Glomerular visceral epithelial cell (primary cell): ENCODE measurements around the gene BIRC5.

Source experiments
- DNase-seq: peaks from one replicate; pipeline ENCODE4 v3.0.0-alpha.2; 2016; ENCODE audit errors: extremely low spot score

Gene BIRC5

DNA sequence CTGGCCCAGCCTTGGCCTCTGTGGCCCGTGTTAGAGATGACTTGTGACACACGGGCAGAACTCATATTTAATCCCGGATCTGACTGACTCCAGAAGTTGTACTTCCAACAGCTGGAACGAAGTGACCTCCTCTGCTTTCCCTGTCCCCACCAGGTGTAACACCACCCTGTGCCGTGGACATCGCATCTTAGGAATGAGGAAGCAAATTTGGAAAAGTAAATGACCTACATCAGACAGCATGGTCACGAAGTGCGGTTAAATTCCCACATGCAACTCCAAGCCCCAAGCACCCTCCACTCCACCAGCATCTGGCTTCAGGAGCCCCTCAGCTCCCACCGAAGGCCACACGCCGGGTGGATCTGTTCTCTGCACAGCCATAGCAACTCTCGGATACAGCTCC, 30.1 kb upstream of the BIRC5 start:
- no peak for DNase-seq

- DNase-seq: no peak
Observed at GRCh38 chr17:78184351-78184750, 29.7 kb upstream of the BIRC5 start.

DNA sequence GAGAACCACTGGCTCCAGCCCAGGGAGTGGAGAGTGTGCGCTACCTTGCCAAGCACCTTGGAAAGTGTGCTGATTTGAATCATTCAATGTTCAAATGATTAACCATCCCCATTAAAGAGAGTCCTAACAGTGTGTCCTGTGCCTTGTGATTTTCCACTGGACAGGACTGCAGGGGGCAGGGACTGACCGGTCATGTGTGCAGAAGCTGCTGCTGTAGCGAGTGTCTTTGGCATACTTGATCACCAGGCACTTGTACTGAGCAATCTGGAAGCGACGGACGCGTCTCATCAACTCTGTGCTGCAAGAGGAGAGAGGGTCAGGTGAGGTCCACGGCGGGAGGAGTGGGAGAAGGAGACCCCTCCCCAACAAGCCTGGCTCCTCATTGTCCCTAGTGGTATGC, 29.2 kb upstream of the BIRC5 start:
- peak; percentile 30 for DNase-seq

DNA sequence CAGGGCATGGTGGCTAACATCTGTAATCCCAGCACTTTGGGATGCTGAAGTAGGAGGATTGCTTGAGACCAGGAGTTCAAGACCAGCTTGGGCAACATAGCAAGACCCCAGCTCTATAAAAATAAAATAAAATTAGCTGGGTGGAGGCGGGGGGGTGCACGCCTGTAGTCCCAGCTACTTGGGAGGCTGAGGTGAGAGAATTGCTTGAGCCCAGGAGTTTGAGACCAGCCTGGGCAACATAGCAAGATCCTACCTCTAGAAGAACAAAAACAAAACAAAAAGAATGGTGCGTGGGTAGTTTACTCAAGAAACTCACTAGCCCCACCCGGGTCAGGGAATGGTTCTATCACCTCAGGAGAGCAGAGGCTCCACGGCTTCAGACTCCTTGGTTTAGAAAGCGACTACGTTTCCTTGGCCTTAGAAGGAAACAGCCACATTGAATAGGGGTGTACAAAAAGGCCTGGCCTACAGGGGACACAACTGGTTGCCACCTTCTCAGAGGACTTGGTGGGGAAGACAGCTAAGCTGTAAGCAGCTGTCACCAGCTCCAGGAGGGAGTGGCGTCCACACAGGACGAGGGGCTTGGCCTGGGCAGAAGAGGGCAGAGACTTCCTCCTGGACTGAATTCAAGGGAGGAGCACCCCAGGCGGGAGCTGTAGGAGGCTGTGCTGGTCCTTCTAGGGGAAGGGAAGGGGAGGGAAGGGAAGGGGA, 27.9 kb upstream of the BIRC5 start:
- peak; percentile 74 for DNase-seq

DNA sequence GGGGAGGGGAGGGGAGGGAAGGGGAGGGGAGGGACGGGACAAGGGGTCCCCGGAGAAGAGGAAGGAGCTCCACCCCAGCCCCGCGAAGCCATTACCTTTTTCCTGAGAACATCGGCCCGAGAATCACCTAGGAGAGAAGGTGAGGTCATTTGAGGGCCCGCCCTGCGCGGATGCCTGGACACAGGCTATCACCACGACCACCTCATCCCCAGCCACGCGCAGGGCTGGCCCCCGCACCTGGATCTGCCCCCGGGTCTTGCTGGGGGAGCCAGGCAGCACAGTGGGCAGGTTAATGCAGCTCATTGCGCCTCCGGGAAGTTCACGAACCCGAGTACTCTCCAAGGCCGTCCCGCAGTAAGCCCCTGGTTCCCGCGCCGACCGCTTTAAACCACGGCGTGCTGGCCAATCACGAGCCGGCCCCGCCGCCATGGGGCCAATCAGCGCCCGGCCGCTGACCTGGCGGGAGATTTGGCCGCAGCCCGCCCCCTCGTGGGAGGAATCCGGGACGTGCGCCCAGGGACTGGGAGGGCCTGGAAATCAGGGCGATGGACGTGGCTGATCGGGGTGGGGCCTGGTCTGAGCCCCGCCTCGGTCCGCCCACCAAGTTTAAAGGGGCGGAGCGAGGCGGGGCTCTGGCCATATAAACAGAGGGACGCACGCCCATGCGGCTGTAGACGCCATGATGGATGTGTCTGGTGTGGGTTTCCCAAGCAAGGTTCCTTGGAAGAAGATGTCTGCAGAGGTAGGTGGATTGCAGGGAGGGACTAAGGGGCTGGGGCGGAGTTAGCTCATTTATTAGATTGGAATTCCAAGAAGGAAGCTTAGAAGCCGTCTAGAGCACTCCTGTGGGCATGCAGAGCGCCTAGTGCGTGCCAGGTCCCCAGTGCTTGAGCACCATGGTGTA, 27.1 kb upstream of the BIRC5 start, which contains the start of the genes AFMID and TK1:
Gene AFMID (plus strand): TSS at position 671 of the 904 bp plus-strand sequence. CDS start 9 bp downstream, at position 680.
Gene TK1 (minus strand): TSS at position 361 of the 904 bp plus-strand sequence. CDS start 58 bp downstream, at position 303.
- DNase-seq: peak; percentile 99

DNA sequence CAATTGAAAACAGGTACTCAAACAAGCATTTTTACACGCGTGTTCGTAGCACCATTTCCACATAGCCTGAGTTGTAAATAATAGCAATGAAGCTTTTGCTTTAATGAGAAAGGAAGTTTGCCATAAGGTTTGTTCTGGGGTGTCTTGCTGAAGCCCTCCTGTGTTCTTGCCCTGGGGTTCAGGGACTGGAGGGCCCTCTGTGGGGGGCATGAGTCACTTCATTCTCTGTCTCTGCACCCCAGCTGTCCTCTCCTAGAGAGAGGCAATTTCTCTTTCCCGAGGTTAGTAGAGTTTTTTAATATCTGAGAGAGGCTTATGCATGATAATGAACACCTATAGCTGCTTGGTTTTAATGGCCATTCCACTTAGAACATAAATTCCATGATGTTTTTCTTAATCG, 17.3 kb upstream of the BIRC5 start:
- DNase-seq: no peak

DNA sequence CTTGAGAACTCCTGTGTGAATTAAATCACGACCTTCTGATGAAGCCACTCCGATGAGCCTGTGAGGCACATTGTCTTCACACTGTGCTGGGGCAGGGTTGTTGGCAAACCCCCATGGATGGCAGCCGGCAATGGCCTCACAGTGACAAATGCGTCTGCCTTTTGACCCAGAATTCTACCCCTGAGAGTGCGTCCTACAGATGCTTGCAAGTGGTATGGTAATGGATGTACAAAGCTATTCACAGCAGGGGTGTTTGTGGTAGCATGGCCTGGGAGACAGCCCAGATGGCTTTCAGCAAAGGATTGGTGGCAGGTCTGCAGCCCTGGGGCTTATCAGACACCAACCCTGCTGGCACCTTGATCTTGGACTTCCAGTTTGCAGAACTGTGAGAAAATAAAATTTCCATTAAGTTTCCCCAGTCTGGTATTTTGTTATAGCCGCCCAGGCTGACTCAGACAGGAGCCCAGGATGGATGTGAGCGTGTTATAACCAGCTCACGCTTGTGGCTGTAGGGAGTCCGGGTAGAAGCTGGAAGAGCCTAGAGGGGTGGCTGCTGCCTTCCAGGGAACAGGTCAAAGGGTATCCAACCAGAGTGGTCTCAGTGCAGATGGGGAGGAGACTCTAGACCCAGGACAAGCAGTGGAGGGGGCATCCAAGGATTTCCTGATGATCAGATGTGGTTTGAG, 16.8 kb upstream of the BIRC5 start:
- DNase-seq: no peak

DNA sequence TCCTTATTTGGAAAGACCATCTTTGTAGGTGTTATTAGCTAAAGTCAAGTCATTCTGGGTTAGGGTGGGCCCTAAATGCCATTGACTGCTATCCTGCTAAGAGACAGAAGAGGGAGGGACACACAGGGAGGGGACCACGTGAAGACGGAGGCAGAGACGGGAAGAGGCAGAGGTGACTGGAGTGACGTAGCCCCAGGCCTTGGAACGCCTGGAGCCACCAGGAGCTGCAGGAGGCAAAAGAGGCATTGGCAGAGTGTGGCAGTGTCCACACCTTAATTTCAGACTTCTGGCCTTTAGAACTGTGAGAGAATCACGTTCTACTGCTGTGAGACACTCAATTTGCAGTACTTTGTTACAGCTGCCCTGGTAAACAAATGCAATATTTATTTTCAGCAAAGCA, 13.6 kb upstream of the BIRC5 start:
- DNase-seq: no peak

- no peak for DNase-seq
Observed at GRCh38 chr17:78202666-78203065, 11.4 kb upstream of the BIRC5 start.

DNA sequence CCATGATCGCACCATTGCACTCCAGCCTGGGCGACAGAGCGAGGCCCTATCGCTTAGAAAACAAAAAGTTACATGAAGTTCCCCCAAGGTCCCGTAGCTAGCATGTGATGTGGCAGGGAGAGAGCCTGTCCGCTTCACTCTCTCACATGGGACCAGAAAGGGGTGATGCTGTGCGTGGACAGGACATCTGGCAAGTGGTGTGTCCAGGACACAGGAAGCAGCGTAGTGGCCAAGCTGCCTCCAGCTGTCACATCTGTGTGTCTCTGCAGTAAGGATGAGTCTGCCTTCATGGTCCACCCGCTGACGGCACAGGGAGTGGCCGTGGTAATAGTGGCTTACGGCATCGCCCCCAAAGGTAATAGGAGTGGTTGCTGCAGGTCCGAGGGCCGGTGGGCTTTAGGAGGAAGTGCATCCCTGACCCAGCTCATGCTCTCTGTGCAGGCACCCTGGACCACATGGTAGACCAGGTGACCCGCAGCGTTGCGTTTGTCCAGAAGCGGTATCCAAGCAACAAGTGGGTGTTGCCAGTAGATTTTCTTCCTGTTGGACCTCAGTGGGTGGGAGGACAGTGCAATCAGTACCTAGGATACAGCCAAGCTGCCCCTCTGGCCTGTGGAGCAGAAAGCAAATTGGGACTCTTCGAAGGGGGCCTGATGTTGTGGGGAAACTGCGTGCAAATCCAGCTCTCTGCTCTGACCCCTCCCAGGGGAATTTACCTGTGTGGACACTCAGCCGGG, 9.5 kb upstream of the BIRC5 start:
- DNase-seq: no peak

DNA sequence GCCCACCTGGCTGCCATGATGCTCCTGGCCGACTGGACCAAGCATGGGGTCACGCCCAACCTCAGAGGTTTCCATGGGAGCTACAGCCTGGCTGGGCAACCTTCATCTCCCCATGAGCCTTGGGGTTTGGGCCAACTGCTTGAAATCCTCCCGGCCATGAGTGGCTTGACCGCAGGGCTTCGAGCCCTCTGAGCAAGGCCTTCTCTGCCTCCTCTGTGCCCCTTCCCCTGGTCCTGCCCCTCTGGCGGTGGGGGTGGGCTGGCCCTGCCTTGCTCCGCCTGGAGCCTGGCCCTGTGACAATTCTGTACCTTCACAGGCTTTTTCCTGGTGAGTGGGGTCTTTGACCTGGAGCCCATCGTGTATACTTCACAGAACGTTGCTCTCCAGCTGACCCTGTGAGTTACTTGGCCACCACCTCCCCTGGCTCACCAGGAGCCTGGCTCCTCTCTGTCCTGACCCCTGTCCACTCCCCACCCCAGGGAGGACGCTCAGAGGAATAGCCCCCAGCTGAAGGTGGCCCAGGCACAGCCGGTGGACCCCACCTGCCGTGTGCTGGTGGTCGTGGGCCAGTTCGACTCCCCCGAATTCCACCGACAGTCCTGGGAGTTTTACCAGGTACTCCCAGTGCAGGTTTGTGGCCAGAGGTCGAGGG, 8.8 kb upstream of the BIRC5 start:
- DNase-seq: no peak

DNA sequence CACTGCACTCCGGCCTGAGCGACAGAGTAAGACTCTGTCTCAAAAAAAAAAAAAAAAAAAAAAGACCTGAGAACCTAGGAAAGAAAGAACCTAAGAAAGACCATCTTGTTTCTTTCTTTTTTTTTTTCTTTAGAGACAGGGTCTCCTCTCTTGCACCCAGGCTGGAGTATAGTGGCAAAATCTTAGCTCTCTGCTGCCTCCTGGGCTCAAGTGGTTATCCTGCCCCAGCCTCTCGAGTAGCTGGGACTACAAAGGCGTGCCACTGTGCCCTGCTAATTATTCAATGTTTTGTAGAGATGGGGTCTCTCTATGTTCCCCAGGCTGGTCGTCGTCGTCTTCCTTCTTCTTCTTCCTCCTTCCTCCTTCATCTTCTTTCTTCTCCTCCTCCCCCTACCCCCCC, 7.8 kb upstream of the BIRC5 start:
- DNase-seq: no peak

DNA sequence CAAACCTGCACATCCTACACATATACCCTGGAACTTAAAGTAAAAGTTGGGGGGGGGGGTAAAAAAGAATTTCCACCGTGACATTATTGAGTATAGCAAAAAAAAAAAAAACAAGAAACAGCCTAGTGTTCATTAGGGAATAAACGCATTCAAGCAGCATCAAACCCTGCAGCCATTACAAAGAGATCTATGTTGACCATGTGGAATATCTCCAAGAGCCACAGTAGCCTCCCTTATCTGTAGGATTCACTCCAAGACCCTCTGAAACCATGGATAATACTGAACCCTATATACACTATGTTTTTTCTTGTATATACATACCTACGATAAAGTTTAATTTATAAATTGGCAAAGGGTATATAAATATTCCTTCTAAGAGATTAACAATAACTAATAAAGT, 5.6 kb upstream of the BIRC5 start:
- DNase-seq: no peak

- no peak for DNase-seq
Observed at GRCh38 chr17:78210111-78210510, 3.9 kb upstream of the BIRC5 start.

- DNase-seq: no peak
Observed at GRCh38 chr17:78211032-78211431, 3.0 kb upstream of the BIRC5 start.

DNA sequence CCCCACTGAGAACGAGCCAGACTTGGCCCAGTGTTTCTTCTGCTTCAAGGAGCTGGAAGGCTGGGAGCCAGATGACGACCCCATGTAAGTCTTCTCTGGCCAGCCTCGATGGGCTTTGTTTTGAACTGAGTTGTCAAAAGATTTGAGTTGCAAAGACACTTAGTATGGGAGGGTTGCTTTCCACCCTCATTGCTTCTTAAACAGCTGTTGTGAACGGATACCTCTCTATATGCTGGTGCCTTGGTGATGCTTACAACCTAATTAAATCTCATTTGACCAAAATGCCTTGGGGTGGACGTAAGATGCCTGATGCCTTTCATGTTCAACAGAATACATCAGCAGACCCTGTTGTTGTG, 631 bp downstream of the BIRC5 start:
- DNase-seq: peak; percentile 18

GRCh38 chr17:78219396-78220150, 5.5 kb downstream of the BIRC5 start:
- DNase-seq: no peak

DNA sequence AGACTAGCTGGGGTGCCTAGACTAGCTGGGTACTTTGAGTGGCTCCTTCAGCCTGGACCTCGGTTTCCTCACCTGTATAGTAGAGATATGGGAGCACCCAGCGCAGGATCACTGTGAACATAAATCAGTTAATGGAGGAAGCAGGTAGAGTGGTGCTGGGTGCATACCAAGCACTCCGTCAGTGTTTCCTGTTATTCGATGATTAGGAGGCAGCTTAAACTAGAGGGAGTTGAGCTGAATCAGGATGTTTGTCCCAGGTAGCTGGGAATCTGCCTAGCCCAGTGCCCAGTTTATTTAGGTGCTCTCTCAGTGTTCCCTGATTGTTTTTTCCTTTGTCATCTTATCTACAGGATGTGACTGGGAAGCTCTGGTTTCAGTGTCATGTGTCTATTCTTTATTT, 9.0 kb downstream of the BIRC5 start:
- no peak for DNase-seq

- no peak for DNase-seq
Observed at GRCh38 chr17:78223765-78224164, 9.7 kb downstream of the BIRC5 start.
